NCI-H2227 (cell line): Measurements from ENCODE around the gene SDC1.

Source experiments
- DNase-seq: peaks from one replicate; lab custom pipeline; 2025; ENCODE audit not compliant: unreplicated experiment; lab: John Stamatoyannopoulos, UW

Gene SDC1

DNA sequence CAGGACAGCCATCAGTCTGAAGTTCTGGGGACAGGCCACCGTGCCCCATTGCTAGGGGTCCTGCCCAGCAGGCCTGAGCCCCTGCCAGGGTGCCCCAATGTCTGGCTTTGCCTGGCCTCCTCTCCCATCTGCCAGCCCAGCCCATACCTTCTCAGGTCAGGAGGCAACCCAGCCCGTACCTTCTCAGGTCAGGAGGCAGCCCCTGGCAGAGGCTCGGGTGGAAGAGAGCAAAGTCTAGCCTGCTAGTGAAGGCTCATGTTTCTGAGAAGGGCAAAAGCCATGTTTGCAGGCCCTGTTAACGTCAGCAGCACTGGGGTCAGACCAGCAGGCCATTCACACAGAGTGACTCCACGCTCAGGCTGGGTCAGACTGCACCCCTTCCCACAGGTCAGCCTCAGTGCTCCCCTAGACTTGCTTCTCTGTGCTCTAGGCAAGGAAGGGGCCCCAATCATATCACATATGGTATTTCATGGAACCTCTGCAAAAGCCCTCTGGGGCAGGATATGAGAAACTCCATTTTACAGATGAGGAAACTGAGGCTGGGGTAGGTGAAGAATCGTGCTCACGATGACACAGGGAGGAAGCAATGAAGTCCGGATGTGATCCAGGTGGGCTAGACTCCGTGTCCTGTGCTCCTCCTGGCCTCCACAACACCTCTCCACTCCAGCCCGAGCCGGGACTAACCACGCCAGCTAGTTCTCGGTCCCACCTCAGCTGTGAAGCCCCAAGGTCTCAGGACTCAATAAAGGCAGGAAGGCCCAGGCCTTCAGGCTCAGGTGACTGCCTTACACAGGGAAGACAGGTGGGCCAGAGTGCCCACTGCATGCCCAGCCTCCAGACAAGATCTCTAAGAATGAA is 9.5 kb downstream of the SDC1 start:
- DNase-seq = no peak

DNA sequence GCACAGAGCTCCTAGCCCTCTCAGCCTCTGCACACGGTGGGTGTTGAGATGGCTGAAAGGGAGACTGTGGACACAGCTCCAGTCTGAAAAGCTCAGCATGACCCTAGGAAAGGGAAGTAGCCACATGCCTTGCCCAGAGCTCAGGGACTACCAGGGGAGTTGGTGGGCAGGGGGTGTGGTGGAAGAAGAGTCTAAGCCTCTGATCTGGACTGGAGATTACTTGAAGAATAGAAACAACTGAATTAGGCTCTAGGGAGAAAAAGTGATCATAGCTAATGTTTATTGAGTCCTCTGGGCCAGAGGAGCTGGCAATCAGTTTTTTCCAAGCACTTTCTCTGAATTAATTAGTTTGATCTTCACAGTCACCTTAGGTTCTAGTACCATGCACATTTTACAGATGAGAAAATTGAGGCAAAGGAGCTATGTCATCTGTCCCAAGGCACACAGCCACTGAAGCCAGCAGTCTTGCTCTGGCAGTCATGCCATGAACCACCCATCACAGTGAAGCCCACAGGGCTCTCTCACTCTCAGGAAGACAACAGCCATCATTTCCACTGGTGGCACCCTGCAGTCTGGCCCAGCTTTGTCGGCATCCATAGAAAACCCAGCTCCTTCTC is 10.3 kb downstream of the SDC1 start:
- no peak for DNase-seq

DNA sequence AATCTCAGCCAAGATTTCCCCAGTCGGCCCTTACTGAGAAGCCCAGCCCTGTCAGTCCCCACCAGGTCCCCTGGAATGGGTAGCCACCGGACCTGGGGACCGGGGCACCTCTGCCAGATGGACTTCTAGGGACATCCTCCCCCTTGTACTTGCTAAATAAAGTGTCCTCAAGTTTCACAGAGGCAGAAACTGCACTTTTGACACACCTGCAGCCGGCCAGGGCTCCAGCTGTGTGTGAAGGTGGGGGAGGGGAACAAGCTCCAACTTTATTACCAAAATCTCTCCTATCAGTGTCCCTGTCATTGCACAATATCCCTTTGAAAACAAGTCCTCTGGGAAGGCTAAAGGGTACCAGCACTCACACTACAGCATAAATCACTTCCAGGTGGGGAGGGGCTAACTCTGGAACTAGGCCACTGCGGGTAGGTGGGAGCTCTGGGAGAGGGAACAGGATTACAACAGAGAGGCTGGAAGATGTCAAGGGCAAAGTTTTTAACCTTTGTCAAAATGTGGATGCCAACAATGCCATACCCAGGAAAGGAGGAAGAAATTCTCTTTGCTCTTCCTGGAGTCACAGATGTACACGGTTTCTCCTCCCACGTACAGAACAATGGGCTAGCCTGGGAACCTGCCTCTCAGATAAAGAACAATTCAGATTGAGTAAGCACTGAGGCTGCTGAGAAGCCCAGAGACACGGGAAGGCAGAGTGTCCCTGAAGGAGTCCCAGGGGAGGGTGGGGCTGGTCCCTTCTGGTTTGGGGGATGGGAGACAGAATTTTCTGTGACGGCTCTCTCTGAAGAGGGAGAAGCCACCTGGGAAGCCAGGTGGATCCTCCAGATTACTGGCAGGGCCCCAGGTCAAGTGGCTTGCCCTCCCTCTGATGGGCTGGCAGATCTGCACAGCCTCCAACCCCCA is 11.0 kb downstream of the SDC1 start:
- no peak for DNase-seq

DNA sequence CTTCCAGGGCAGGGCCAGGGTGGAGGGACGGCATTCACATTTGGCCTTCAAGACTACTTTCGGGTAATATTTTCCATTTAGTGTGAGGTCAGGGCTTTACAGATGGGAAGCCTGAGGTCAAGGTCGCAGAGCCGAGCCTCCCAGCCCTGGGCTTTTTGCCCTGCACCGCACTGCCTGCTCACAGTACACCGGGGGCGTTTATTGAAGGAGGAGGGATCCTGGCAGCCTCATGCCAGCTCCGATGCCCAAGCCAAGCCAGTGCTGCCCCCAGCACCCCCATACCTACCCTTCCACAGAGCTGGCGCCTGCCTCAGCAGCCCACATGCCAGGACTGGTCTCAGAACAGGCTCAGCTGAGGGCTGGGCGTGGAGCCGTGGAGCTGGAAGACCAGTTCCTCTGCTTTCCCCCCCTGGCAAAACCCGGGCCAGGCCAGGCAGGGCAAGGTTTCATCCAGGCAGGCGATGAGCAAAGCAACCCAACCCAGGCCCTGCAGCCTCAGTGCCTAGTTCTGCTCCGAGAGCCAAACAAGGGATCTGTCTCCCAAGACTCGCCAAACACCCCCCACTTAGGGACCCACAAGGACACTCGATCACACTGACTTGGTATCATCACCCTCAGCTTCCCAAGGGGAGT is 11.9 kb downstream of the SDC1 start:
- DNase-seq = no peak

DNA sequence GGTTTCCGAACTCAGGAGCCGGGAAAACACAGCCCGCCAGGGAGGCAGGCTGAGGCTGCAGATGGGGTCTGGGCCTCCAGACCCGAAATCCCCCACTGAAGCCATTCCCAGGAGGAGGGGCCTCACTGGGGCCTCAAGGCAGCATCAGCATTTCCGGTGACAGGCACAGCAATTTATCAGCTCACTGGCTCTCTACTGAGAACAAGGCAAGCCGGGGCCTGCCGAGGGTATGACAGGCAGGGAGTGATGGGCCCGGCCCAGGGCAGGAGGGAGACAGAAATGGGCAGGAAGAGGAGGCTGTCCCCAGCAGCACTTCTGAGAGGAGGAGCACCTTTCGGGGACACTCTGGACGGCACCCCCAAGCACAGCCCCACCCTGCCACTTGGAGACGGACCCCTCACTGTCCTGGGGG is 12.5 kb downstream of the SDC1 start:
- DNase-seq = no peak

DNA sequence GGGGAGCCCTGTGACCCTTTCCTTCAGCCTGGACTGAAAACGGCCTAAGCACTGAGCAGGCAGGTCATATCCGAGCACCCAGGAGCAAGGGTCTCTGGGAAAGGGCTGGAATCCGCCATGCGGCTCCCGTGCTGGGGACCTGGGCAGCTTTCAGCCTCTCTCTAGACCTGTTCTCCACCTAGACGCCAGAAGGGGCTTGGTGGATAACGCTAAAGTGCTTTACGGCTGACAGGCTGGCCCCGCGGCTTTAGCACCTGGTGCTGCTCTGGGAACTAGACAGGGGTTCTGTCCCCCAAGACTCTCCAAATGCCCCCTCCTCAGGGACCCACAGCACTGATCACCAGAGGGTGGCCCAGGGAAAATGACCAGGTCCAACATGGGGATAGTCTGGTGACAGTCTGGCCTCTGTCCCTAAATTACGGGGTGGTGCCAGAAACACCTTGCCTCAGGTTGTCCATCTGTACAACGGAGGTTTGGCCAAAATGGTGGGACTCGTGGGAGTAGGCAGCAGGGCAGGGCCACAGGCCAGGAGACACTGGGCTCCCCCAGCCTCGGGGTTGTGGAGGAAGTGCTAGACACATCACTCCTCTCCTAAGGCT is 13.0 kb downstream of the SDC1 start:
- no peak for DNase-seq

DNA sequence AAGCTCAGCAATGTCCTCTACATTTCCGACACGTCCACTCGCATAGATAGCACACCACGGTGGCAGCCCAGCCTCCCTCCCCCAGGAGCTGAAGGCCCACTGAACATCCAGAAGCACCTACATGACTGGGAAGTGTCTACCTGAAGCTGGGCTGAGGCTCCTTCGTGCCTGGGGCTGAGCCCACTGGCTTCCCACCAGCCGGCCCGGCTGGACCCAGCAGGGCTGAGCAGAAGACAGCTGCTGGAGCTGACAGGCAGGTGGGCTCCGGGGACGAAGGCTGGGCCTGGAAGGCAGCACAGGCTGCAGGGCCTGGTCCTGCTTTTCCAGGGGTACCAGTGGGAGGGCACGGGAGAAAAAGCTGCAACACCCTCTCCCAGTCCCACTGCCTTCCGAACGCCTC is 13.5 kb downstream of the SDC1 start:
- DNase-seq = no peak

DNA sequence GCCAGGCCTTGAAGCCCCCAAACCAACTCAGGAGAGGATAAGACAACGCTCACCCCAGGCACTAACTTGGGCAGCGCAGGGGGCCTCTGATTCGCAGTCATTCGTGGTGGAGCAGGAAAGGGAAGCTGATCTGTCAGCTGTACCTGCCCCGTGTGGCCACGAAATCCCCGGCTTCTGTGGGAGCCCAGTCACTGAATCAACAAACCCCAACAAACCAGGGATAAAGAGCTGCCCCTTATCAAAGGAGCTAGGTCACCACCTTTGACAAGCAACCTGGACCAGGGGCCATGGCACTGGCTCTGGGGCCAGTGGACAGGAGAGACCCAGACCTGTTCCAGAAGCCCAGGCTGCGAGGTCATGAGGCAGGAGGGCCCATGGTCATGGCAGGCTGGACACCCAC is 14.5 kb downstream of the SDC1 start:
- no peak for DNase-seq

DNA sequence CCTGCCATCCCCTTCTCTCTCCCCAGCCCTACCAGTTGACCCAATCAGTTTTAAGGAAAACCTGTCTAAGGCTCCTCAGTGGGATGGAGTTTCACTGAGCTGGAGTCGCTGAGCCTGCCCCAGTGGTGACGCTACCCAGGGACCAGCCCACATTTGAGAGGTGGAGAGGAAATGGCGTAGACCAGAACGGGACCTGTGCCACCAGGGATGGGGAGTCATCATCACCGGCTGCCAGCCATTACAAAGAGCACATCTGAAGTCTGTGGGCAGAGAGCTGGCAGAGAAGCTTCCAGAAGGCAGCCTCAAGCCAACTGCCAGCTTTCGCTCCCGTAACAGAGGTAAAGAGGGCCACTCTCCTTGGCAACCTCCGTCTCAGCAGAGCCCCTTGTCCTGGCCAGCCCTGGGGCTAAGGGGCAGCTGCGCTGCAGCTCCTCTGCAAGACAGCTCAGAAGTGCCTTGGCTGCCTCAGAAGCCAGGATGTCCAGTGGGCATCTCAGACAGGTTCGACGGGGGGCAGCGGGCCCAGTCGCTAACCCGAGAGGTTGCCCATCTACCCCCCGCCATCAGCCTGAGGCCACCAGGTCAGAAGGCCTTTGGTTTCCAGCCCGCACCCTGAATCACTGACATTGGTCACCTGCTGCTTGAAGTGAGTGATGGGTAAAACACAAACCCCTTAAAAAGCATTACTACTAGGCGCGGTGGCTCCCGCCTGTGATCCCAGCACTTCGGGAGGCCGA is 15.4 kb downstream of the SDC1 start:
- no peak for DNase-seq

DNA sequence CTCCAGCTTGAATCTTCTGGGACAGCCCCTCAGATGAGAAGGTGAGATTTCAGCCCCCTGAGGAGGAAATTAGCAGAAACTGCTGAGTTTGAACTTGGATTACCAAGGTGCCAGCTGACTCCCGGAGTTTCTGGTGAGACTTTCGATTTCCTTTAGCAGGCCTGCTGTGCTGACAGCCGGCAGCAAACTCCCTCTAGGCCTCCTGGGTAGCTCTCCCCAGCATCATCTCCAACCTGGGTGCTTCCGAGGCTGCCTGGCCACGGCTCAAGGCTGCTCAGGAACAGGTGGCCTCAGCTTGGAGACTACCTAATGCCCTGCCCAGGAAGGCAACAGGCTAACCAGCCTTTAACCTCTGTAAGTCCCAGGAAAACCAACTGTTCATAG is 16.5 kb downstream of the SDC1 start:
- DNase-seq = no peak

DNA sequence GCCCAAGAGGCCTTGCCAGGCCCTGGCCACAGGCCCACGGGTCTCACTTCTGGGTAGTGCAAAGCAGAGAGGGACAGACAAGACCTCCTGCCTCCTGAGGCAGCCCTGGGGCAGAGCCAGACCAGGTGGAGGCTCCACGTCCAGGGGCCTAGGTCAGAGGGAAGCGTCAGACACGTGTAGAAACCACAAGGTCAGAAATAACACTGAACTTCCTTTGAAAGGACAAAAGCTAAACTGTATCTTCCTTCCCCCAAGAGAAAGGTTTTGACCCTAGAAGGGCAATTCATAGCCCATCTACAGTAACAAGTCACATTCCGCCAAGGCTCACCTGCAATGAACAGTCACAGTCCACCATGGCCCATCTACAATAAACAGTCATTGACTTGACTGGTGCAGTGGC is 17.9 kb downstream of the SDC1 start:
- DNase-seq = no peak

DNA sequence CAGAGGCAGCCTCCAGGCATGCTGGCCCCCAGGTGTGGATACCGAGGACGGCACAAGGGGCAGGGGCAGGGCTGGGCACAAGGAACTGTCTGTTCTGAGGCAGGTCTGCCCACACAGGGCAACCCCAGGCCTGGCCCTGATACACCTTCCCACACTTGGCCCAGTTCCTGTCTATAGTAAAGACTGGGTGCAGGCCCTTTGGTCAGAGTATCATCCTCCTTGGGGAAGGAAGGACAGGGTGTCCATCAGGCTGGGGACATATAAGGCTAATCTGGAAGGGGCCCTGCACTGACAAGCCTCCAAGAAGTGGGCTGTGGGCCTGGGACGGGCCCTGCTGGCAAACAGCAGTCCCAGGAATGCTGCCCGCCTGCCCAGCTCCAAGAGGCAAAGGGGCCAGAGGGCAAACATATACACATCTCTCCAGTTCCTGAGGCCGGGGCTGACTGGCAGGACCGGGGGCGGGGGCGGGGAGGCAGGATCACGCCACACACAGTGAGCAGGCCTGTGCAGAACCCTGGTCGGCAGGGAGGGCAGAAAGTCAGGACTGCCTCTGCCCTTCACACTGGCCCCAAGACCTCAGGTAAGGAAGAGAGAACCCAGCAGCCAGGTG is 18.9 kb downstream of the SDC1 start:
- DNase-seq = no peak

DNA sequence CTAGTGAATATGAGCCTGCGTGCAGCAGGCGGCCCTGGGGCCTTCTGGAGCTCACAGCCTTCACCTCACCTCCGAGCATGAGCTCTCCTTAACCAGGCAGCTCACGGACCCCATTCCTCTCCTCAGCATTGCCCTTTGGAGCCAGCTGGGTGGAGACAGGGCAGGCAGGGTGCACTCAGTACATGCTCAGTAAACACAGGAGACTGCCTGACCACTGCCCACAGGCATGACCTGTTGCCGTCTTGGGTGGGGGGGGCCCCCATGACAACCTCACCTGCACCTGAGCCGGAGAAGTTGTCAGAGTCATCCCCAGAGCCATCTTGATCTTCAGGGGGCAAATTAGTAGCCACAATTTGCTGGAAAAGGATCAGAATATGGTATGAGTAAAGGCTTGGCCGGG is 19.9 kb downstream of the SDC1 start:
- no peak for DNase-seq

DNA sequence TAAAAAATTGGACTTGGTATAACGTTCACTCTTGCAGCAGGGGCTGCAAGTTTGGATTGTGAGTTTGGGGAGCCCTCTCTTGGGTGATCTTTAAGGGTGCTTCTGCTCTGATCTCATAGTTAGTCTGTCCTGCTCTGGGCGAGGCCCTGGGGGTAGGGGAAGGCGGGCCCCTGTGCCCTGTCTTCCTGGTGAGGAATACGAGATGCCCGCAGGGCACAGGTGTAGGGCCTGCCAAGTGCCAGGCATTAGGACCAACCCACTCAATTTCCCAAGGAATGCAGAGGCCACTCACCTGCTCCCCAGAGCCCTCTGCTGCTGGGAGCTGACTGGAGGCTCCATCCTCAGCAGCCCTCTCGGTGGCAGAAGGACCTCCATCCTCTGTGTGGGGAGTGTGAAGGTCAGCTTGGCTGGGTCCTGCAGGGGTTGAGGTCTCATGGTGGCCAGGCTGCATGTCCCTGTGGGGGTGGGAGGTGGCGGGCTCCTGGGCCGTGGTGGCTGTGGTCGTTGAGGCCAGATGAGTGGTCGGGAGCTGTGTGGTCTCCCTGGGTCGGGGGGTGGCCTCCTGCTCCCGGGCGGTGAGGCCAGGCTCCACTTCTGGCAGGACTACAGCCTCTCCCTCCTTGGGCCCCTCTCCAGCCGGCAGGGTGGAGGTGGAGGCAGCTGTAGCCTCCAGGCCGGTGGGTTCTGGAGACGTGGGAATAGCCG is 21.3 kb downstream of the SDC1 start:
- no peak for DNase-seq

DNA sequence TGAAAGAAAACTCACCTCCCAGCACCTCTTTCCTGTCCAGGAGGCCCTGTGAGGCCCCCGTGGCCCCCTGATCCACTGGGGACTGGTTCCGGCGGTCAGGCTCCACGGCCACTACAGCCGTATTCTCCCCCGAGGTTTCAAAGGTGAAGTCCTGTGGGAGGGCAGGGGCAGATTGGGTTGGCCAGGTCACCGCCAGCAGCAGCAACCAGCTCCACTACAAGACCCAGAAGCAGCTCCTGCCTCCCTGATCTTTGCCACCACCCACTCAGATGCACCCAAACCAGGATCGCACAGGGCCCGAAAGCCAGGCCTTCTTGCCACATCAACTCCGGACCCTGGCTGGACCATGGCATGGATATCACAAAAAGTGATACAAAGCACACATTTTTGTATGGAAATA is 21.9 kb downstream of the SDC1 start:
- DNase-seq = no peak

DNA sequence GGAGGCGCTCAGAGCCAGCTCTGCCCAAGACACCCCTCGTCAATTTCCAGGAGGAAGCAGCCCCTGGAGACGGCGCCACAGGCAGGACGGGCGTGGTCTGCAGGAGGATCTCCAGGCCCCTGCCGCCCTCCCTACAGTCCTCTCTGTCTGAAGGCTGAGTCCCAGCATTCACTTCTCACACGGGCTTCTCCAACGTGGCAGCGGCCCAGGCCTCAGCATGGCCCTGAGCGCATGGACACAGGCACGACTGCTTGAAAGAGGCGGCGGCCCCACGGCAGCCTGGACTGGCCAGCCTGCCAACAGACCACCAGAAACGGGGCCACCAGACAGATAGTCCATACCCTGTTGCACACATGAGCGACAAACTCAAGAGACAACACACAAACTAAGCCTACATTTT is 23.3 kb downstream of the SDC1 start:
- no peak for DNase-seq

DNA sequence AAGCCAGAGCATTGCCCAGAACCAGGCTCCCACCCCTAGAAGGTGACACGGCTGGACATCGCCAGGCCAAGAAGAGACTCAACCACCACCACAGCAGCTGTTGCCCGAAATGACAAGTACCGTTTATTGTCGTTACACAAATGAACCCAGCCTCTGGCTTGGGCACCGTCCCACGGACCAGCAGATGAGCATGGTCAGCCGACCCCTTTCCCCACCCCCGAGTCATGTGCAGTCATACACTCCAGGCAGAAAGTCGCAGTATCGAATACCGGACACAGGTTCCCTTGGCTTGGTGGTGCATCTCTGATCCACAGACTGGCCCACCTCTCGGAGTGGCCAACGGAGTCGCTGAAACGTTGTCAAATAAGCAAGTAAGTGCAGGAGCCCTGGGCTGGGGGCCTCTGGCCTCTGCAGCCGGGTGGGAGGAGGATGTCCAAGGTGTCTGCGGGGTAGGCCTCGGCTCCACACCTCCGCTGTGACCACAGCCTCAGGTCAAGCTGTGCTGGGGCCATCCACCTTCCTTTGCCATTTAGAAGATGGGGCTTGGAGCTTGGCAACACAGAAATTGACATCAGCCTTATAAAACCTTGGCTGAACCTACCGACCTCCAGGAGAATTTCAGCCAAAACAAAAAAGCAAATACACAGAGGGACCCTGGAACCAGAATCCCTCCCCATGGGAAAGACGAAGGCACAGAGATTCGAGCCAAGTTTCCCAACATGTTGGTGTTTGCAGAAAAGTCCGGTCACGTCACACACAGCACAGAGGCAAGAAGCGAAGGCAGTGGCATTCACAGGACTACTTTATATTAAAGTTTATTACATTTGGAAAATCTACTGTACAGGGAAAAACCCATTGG is 24.0 kb downstream of the SDC1 start:
- no peak for DNase-seq

DNA sequence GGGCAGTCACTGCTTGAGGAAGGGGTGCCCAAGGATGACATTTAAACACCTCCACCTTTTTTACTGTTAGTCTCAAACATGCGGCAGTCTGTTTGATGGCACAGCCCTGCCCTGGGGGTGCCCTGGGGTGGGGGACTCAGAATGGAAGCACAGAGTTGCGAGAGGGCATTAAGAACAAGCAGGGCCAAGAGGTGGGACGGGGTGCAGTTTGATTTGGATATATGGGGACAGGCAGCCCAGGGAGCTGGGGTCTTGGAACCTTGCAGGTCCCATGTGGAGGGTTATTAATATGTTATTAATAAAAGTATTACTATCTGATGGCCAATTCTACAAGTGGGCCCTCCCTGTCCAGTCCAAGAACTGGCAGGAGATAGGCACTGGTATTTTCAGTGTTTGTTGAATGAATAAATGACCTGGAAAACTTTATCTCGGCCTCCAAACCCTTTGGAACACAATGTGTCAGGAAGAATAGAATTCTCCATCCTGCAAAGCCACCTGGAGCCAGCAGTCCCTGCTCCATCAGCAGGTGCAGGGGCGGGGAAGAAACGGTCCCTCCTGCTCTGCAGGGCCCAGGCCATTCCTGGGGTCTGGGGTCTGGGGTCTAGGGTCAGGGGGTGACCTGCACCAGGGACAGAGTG is 25.2 kb downstream of the SDC1 start:
- DNase-seq = no peak
